IMR-90 (cell line): ENCODE data around the gene DDX19B. TPM values are rescaled to one million over a fixed set of nuclear protein-coding genes. Genes with fewer than 3 reads are reported as not detected.

Experiments
- ATAC-seq: fragments of 200-7000 bp; cut with Tn5 transposase; 2 replicates; pipeline ENCODE4 v1.9.1; 2020; ENCODE audit warnings: low read depth, mild to moderate bottlenecking, moderate library complexity
- BruUV-seq: library from RNA; stranded (reverse); fragments of 400-500 nt; replicated peaks from 2 replicates; lab custom pipeline; 2021; lab: Mats Ljungman, UMichigan
- CTCF ChIA-PET: fragments of 300-600 bp; formaldehyde crosslinking; extraction: SDS; loops from one replicate; lab custom pipeline; 2021; ENCODE audit warnings: antibody characterized with exemption; lab: Yijun Ruan, JAX
- POLR2A ChIA-PET: fragments of 300-600 bp; sonication (Branson Sonifier 250); formaldehyde crosslinking; loops from one replicate; lab custom pipeline; 2022; ENCODE audit warnings: antibody characterized with exemption; ENCODE audit not compliant: unreplicated experiment; lab: Charles Lee
- DNase-seq: peaks from one replicate; pipeline ENCODE4 v3.0.0; 2013
- H2AFZ ChIP-seq: replicated peaks from 2 replicates; pipeline ENCODE3; 2013; ENCODE audit warnings: low read length, mild to moderate bottlenecking; ENCODE audit not compliant: poor library complexity
- H2AK5ac ChIP-seq: 2 replicates; pipeline ENCODE4 v1.6.1; 2013; ENCODE audit warnings: low read depth, low read length, inconsistent platforms
- H2AK9ac ChIP-seq: replicated peaks from 2 replicates; pipeline ENCODE3; 2013; ENCODE audit warnings: mild to moderate bottlenecking, low read depth, low read length, moderate library complexity; ENCODE audit not compliant: poor library complexity
- H2BK120ac ChIP-seq: 2 replicates; pipeline ENCODE4 v1.6.1; 2013; ENCODE audit warnings: low read depth, low read length, inconsistent platforms
- H2BK15ac ChIP-seq: 3 replicates; pipeline ENCODE4 v1.6.1; 2013; ENCODE audit warnings: low read depth, low read length, inconsistent platforms
- H2BK20ac ChIP-seq: 2 replicates; pipeline ENCODE4 v1.6.1; 2013; ENCODE audit warnings: low read depth, mild to moderate bottlenecking, inconsistent platforms, low read length, moderate library complexity
- H2BK5ac ChIP-seq: 2 replicates; pipeline ENCODE4 v1.6.1; 2013; ENCODE audit warnings: mild to moderate bottlenecking, low read depth, low read length, inconsistent platforms; ENCODE audit not compliant: poor library complexity, severe bottlenecking
- H3K14ac ChIP-seq: replicated peaks from 2 replicates; pipeline ENCODE4 v1.6.1; 2013; ENCODE audit warnings: low read depth, low read length, inconsistent platforms
- H3K18ac ChIP-seq: 2 replicates; pipeline ENCODE4 v1.6.1; 2013; ENCODE audit warnings: low read depth, low read length, control low read depth
- H3K23ac ChIP-seq: 2 replicates; pipeline ENCODE4 v1.6.1; 2013; ENCODE audit warnings: low read depth, low read length, inconsistent platforms
- H3K27ac ChIP-seq: 2 replicates; pipeline ENCODE4 v1.5.1; 2013; ENCODE audit warnings: mild to moderate bottlenecking, control low read depth, low read length; ENCODE audit not compliant: insufficient read depth
- H3K27me3 ChIP-seq: 2 replicates; pipeline ENCODE4 v1.6.1; 2013; ENCODE audit warnings: low read length; ENCODE audit not compliant: control insufficient read depth, insufficient read depth
- H3K36me3 ChIP-seq: 2 replicates; pipeline ENCODE4 v1.6.1; 2013; ENCODE audit warnings: low read length, mixed read lengths; ENCODE audit not compliant: control insufficient read depth, insufficient read depth
- H3K4ac ChIP-seq: 2 replicates; pipeline ENCODE4 v1.6.1; 2013; ENCODE audit warnings: low read depth, low read length, inconsistent platforms
- H3K4me1 ChIP-seq: 2 replicates; pipeline ENCODE4 v1.6.1; 2013; ENCODE audit warnings: low read length, mixed read lengths; ENCODE audit not compliant: control insufficient read depth, insufficient read depth
- H3K4me2 ChIP-seq: 2 replicates; pipeline ENCODE4 v1.6.1; 2013; ENCODE audit warnings: low read depth, mild to moderate bottlenecking, control low read depth, low read length, moderate library complexity
- H3K4me3 ChIP-seq: 2 replicates; pipeline ENCODE4 v1.5.1; 2013; ENCODE audit warnings: low read depth, mild to moderate bottlenecking, control low read depth, low read length, moderate library complexity; ENCODE audit not compliant: insufficient read depth
- H3K56ac ChIP-seq: 2 replicates; pipeline ENCODE4 v1.6.1; 2013; ENCODE audit warnings: low read length, inconsistent platforms; ENCODE audit not compliant: insufficient read depth; ENCODE audit errors: extremely low read depth
- H3K79me1 ChIP-seq, 2 experiments: 2 replicates each; pipeline ENCODE4 v1.6.1; 2013; ENCODE audit warnings: low read length in 2 of 2, inconsistent platforms in 1 of 2, low read depth in 1 of 2
- H3K9ac ChIP-seq: 2 replicates; pipeline ENCODE4 v1.6.1; 2013; ENCODE audit warnings: low read depth, low read length, control low read depth
- H3K9me1 ChIP-seq: 2 replicates; pipeline ENCODE4 v1.6.1; 2013; ENCODE audit warnings: low read length, inconsistent platforms; ENCODE audit not compliant: insufficient read depth
- H3K9me3 ChIP-seq: 2 replicates; pipeline ENCODE4 v1.6.1; 2013; ENCODE audit warnings: low read length; ENCODE audit not compliant: control insufficient read depth, insufficient read depth
- H4K20me1 ChIP-seq: 2 replicates; pipeline ENCODE4 v1.6.1; 2013; ENCODE audit warnings: low read length, inconsistent platforms; ENCODE audit not compliant: insufficient read depth
- H4K5ac ChIP-seq: 2 replicates; pipeline ENCODE4 v1.6.1; 2013; ENCODE audit warnings: mild to moderate bottlenecking, low read depth, low read length, control low read depth
- H4K8ac ChIP-seq, 2 experiments: 2 replicates each; pipeline ENCODE4 v1.6.1; 2013; ENCODE audit warnings: low read depth in 2 of 2, low read length in 2 of 2, control low read depth in 1 of 2, inconsistent platforms in 1 of 2
- H4K91ac ChIP-seq: 2 replicates; pipeline ENCODE4 v1.6.1; 2013; ENCODE audit warnings: low read depth, low read length, inconsistent platforms; ENCODE audit not compliant: insufficient read depth
- BHLHE40 ChIP-seq: fragments of 150-350 bp; IDR thresholded peaks from 2 replicates; pipeline ENCODE4 v1.6.1; 2016; ENCODE audit warnings: mild to moderate bottlenecking, low read depth, low read length
- CEBPB ChIP-seq: IDR thresholded peaks from 2 replicates; pipeline ENCODE4 v1.6.1; 2012; ENCODE audit warnings: low read depth, low read length, improper control_type of control experiment
- CTCF ChIP-seq: conservative IDR thresholded peaks from 2 replicates; pipeline ENCODE4 v1.5.1; 2012; ENCODE audit warnings: mild to moderate bottlenecking, low read depth, low read length, improper control_type of control experiment
- ELK1 ChIP-seq: fragments of 150-350 bp; IDR thresholded peaks from 2 replicates; pipeline ENCODE4 v1.6.1; 2016; ENCODE audit warnings: low read depth, mild to moderate bottlenecking, low read length, moderate library complexity, borderline replicate concordance
- FOS ChIP-seq: fragments of 150-350 bp; IDR thresholded peaks from 2 replicates; pipeline ENCODE4 v1.6.1; 2016; ENCODE audit warnings: low read depth, low read length
- MAFK ChIP-seq: IDR thresholded peaks from 2 replicates; pipeline ENCODE4 v1.6.1; 2012; ENCODE audit warnings: low read depth, low read length, improper control_type of control experiment
- RAD21 ChIP-seq: IDR thresholded peaks from 2 replicates; pipeline ENCODE4 v1.6.1; 2012; ENCODE audit warnings: low read length, improper control_type of control experiment
- RCOR1 ChIP-seq: IDR thresholded peaks from 2 replicates; pipeline ENCODE4 v1.6.1; 2012; ENCODE audit warnings: mild to moderate bottlenecking, low read length, improper control_type of control experiment; ENCODE audit not compliant: insufficient replicate concordance
- RFX5 ChIP-seq: IDR thresholded peaks from 2 replicates; pipeline ENCODE4 v1.8.0; 2012; ENCODE audit warnings: low read depth, mild to moderate bottlenecking, low read length, moderate library complexity
- SMC3 ChIP-seq: fragments of 150-350 bp; IDR thresholded peaks from 2 replicates; pipeline ENCODE4 v1.6.1; 2016; ENCODE audit warnings: low read depth, mild to moderate bottlenecking, antibody characterized with exemption, low read length, moderate library complexity
- USF2 ChIP-seq: fragments of 150-350 bp; IDR thresholded peaks from 2 replicates; pipeline ENCODE4 v1.6.1; 2017; ENCODE audit warnings: mild to moderate bottlenecking, antibody characterized with exemption, low read length, low read depth
- WGBS, 2 experiments: methylation state at CpG; one replicate each; pipeline versions ENCODE4 v1.1.5 to v1.1.7; 2013; ENCODE audit warnings: missing lambda C conversion rate in 2 of 2; ENCODE audit not compliant: insufficient read length in 1 of 2; ENCODE audit errors: extremely low coverage in 2 of 2; 5-methylcytosine and 5-hydroxymethylcytosine counted together
- dilution Hi-C: fragments of 300-500 bp; cut with HindIII; formaldehyde crosslinking; loops from one replicate; pipeline ENCODE4 v1.14.3; 2018; ENCODE audit warnings: low sequenced_read_pairs; ENCODE audit not compliant: unreplicated experiment
- in situ Hi-C: fragments of 300-500 bp; cut with MboI; formaldehyde crosslinking; loops from 3 replicates; pipeline ENCODE4 v1.14.3; 2019; ENCODE audit warnings: low sequenced_read_pairs, inconsistent platforms, mixed read lengths
- intact Hi-C: fragments of 100-400 bp; cut with micrococcal nuclease; formaldehyde crosslinking; loops from 2 replicates; pipeline ENCODE4 v1.10.0; 2022
- polyA plus RNA-seq, 3 experiments: library from polyadenylated mRNA; depleted of rRNA; stranded (reverse); fragments of >200 nt; gene quantifications; 2 replicates each; pipeline ENCODE4 v1.2.3, GENCODE V29; 2012; ENCODE audit warnings: low replicate concordance in 1 of 3
- total RNA-seq: library from RNA; depleted of rRNA; stranded (reverse); fragments of >200 nt; gene quantifications from 2 replicates; pipeline ENCODE4 v1.2.3, GENCODE V29; 2012

The DDX19B gene
- total and polyA plus RNA-seq, 2 of the 4 experiments (the other 2 are of a cell fraction) = 33.3 to 41.0 TPM

- ChIA-PET CTCF (no interaction called here), POLR2A (no interaction called here)
- Histone ChIP-seq H4K91ac (no peak overlapping the region), H3K18ac (no peak overlapping the region), H3K9me1 (no peaks in the 10 kb centered on the region), H3K4me3 (no peak overlapping the region), H3K23ac (no peak overlapping the region), H2AK5ac (no peak overlapping the region), H3K36me3 (peaks cover 61% of the 10 kb centered on the region), H3K56ac (no peak overlapping the region), H3K4ac (no peak overlapping the region), H2AK9ac (no peak overlapping the region), H3K4me2 (no peak overlapping the region), H3K9me3 (no peaks in the 10 kb centered on the region), H3K27ac (no peak overlapping the region), H2BK15ac (no peak overlapping the region), H4K8ac (no peak overlapping the region), H2AFZ (no peak overlapping the region), H2BK20ac (no peak overlapping the region), H3K79me1 (peaks cover 0 to 7% of the 10 kb centered on the region in 2 experiments; a peak in 3 of 4 replicates), H3K4me1 (no peaks in the 10 kb centered on the region), H2BK120ac (no peak overlapping the region), H4K20me1 (no peaks in the 10 kb centered on the region), H4K5ac (no peak overlapping the region), H3K9ac (no peak overlapping the region), H3K27me3 (no peaks in the 10 kb centered on the region), H2BK5ac (no peak overlapping the region), H3K14ac (no peak overlapping the region)
- no TSS peak for BruUV-seq
- DNase-seq (no peak), ATAC-seq (no peak)
- WGBS, 2 experiments = no CpG with 5 or more reads among the region's 7 CpGs
- TF ChIP-seq FOS (no peak), CEBPB (no peak), MAFK (no peak), RCOR1 (no peak), USF2 (no peak), ELK1 (no peak), SMC3 (no peak), BHLHE40 (no peak), RAD21 (no peak), RFX5 (no peak), CTCF (no peak)
- in situ Hi-C loops (no loop called here), intact Hi-C loops (no loop called here), dilution Hi-C loops (no loop called here)
Observed at GRCh38 chr16:70359552-70359951, 60.6 kb downstream of the DDX19B start.
